Activated T-cell treated with anti-CD3 and anti-CD28 coated beads for 24 hours (primary cell): Measurements from ENCODE around the gene CH25H.
A peak's percentile ranks its signal among the peaks of the same experiment; 100 is the strongest.
"Not testable (repeated sequence)": the region's sequence is repeated elsewhere in the genome, so short reads cannot be mapped to it uniquely, and the experiment has no call there.

Source experiments
- DNase-seq: peaks from one replicate; pipeline ENCODE4 v3.0.0-alpha.2; 2020; ENCODE audit warnings: low read depth

The CH25H gene

GRCh38 chr10:89201345-89202032, 5.6 kb downstream of the CH25H start:
- DNase-seq: no peak

GRCh38 chr10:89197473-89197872, 9.6 kb downstream of the CH25H start:
- no peak for DNase-seq

- not testable (repeated sequence) for DNase-seq
Observed at GRCh38 chr10:89191301-89191700, 15.8 kb downstream of the CH25H start.

GRCh38 chr10:89189211-89189734, 17.8 kb downstream of the CH25H start:
- no peak for DNase-seq

- no peak for DNase-seq
Observed at GRCh38 chr10:89185658-89186057, 21.5 kb downstream of the CH25H start.

GRCh38 chr10:89184638-89185037, 22.5 kb downstream of the CH25H start:
- DNase-seq: no peak

- no peak for DNase-seq
Observed at GRCh38 chr10:89183571-89183970, 23.5 kb downstream of the CH25H start.

GRCh38 chr10:89182894-89183293, 24.2 kb downstream of the CH25H start:
- no peak for DNase-seq

- no peak for DNase-seq
Observed at GRCh38 chr10:89175816-89176215, 31.3 kb downstream of the CH25H start.

- DNase-seq: no peak
Observed at GRCh38 chr10:89173075-89173474, 34.0 kb downstream of the CH25H start.

GRCh38 chr10:89171996-89172395, 35.1 kb downstream of the CH25H start:
- no peak for DNase-seq

- DNase-seq: no peak
Observed at GRCh38 chr10:89171263-89171872, 35.7 kb downstream of the CH25H start.

- not testable (repeated sequence) for DNase-seq
Observed at GRCh38 chr10:89168354-89168900, 38.7 kb downstream of the CH25H start.

GRCh38 chr10:89167915-89168314, 39.2 kb downstream of the CH25H start:
- DNase-seq: no peak

GRCh38 chr10:89165923-89166322, 41.2 kb downstream of the CH25H start:
- DNase-seq: no peak

- DNase-seq: no peak
Observed at GRCh38 chr10:89164920-89165319, 42.2 kb downstream of the CH25H start.

GRCh38 chr10:89164080-89164479, 43.0 kb downstream of the CH25H start:
- DNase-seq: no peak

GRCh38 chr10:89163265-89163995, 43.7 kb downstream of the CH25H start:
- peak; percentile 58 for DNase-seq

- DNase-seq: no peak
Observed at GRCh38 chr10:89162596-89162995, 44.5 kb downstream of the CH25H start.

- no peak for DNase-seq
Observed at GRCh38 chr10:89160339-89160738, 46.8 kb downstream of the CH25H start.

- no peak for DNase-seq
Observed at GRCh38 chr10:89159761-89160160, 47.4 kb downstream of the CH25H start.

- no peak for DNase-seq
Observed at GRCh38 chr10:89159316-89159715, 47.8 kb downstream of the CH25H start.

GRCh38 chr10:89158446-89158845, 48.7 kb downstream of the CH25H start:
- no peak for DNase-seq
